DND-41 (cell line): ENCODE measurements around the gene DHH.

ENCODE experiments used
- EZH2 ChIP-seq: IDR thresholded peaks from 3 replicates; pipeline ENCODE4 v1.6.1; 2012; ENCODE audit warnings: borderline replicate concordance, low read depth, mild to moderate bottlenecking, moderate library complexity, low read length, inconsistent platforms; ENCODE audit not compliant: severe bottlenecking
- TF ChIP-seq, protein P1 (sequence below): IDR thresholded peaks from 2 replicates; pipeline ENCODE4 v1.5.1; 2012; ENCODE audit warnings: borderline replicate concordance, low read length, moderate library complexity, mild to moderate bottlenecking; ENCODE audit not compliant: poor library complexity, severe bottlenecking; ENCODE audit errors: extremely low read depth

- TF ChIP-seq, protein P1, sequence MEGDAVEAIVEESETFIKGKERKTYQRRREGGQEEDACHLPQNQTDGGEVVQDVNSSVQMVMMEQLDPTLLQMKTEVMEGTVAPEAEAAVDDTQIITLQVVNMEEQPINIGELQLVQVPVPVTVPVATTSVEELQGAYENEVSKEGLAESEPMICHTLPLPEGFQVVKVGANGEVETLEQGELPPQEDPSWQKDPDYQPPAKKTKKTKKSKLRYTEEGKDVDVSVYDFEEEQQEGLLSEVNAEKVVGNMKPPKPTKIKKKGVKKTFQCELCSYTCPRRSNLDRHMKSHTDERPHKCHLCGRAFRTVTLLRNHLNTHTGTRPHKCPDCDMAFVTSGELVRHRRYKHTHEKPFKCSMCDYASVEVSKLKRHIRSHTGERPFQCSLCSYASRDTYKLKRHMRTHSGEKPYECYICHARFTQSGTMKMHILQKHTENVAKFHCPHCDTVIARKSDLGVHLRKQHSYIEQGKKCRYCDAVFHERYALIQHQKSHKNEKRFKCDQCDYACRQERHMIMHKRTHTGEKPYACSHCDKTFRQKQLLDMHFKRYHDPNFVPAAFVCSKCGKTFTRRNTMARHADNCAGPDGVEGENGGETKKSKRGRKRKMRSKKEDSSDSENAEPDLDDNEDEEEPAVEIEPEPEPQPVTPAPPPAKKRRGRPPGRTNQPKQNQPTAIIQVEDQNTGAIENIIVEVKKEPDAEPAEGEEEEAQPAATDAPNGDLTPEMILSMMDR: no peak
- no peak for TF ChIP-seq EZH2
These were observed 2.8 kb downstream of the DHH start for GRCh38 chr12:49091836-49092085.
